Adipocyte (in vitro differentiated cells): ENCODE results near the gene HHATL.

ENCODE experiments used
- DNase-seq: peaks from one replicate; pipeline ENCODE4 v3.0.0-alpha.2; 2015; ENCODE audit warnings: low read depth
- H3K27me3 ChIP-seq: replicated peaks from 2 replicates; pipeline ENCODE4 v1.7.0; 2013; ENCODE audit warnings: mild to moderate bottlenecking, low read length, moderate library complexity; ENCODE audit not compliant: control insufficient read depth, insufficient read depth
- H3K36me3 ChIP-seq: 2 replicates; pipeline ENCODE4 v1.7.0; 2013; ENCODE audit warnings: low read length, mild to moderate bottlenecking, moderate library complexity; ENCODE audit not compliant: control insufficient read depth, insufficient read depth, severe bottlenecking
- H3K4me1 ChIP-seq: 2 replicates; pipeline ENCODE4 v1.7.0; 2013; ENCODE audit warnings: mild to moderate bottlenecking, low read length, moderate library complexity; ENCODE audit not compliant: control insufficient read depth, insufficient read depth
- H3K4me3 ChIP-seq: 2 replicates; pipeline ENCODE4 v1.7.0; 2013; ENCODE audit warnings: mild to moderate bottlenecking, low read length, moderate library complexity
- H3K9ac ChIP-seq: 2 replicates; pipeline ENCODE4 v1.7.0; 2013; ENCODE audit warnings: mild to moderate bottlenecking, low read length, moderate library complexity
- H3K9me3 ChIP-seq: 2 replicates; pipeline ENCODE4 v1.7.0; 2013; ENCODE audit warnings: mild to moderate bottlenecking, low read length, moderate library complexity; ENCODE audit not compliant: control insufficient read depth

Gene HHATL

GRCh38 chr3:42710323-42711021, 7.9 kb upstream of the HHATL start:
- Histone ChIP-seq H3K36me3 (no peaks in the 10 kb centered on the region), H3K9me3 (no peaks in the 10 kb centered on the region), H3K4me3 (no peak overlapping the region), H3K9ac (no peak overlapping the region), H3K27me3 (peaks cover 46% of the 10 kb centered on the region), H3K4me1 (no peaks in the 10 kb centered on the region)
- no peak for DNase-seq

- no peak overlapping the region for H3K4me3 ChIP-seq
- no peaks in the 10 kb centered on the region for H3K9me3 ChIP-seq
- H3K36me3 ChIP-seq = no peaks in the 10 kb centered on the region
- H3K27me3 ChIP-seq = peaks cover 46% of the 10 kb centered on the region
- H3K4me1 ChIP-seq = no peaks in the 10 kb centered on the region
- H3K9ac ChIP-seq = no peak overlapping the region
- DNase-seq = no peak
These were observed 7.0 kb upstream of the HHATL start for GRCh38 chr3:42709621-42710020.

- Histone ChIP-seq H3K9me3 (no peaks in the 10 kb centered on the region), H3K4me1 (no peaks in the 10 kb centered on the region), H3K4me3 (no peak overlapping the region), H3K27me3 (peaks cover 42% of the 10 kb centered on the region), H3K36me3 (no peaks in the 10 kb centered on the region), H3K9ac (no peak overlapping the region)
- no peak for DNase-seq
These were observed 6.1 kb upstream of the HHATL start for GRCh38 chr3:42708611-42709151.

GRCh38 chr3:42707620-42708355, 5.2 kb upstream of the HHATL start:
- no peak for DNase-seq
- Histone ChIP-seq H3K4me3 (no peak overlapping the region), H3K9ac (no peak overlapping the region)

GRCh38 chr3:42706721-42707619, 4.4 kb upstream of the HHATL start:
- DNase-seq = no peak
- no peaks in the 10 kb centered on the region for H3K36me3 ChIP-seq
- no peak overlapping the region for H3K4me3 ChIP-seq
- H3K9ac ChIP-seq = no peak overlapping the region
- H3K4me1 ChIP-seq = no peaks in the 10 kb centered on the region
- H3K27me3 ChIP-seq = peaks cover 44% of the 10 kb centered on the region
- no peaks in the 10 kb centered on the region for H3K9me3 ChIP-seq

More at GRCh38 chr3:42707620-42708355, 5.2 kb upstream of the HHATL start:
- Histone ChIP-seq H3K27me3 (peaks cover 46% of the 10 kb centered on the region), H3K4me1 (no peaks in the 10 kb centered on the region), H3K36me3 (no peaks in the 10 kb centered on the region), H3K9me3 (no peaks in the 10 kb centered on the region)

- H3K9me3 ChIP-seq = no peaks in the 10 kb centered on the region
- no peak for DNase-seq
- H3K36me3 ChIP-seq = no peaks in the 10 kb centered on the region
- no peak overlapping the region for H3K9ac ChIP-seq
- no peak overlapping the region for H3K4me3 ChIP-seq
- peaks cover 37% of the 10 kb centered on the region for H3K27me3 ChIP-seq
- H3K4me1 ChIP-seq = no peaks in the 10 kb centered on the region
These were observed 3.5 kb upstream of the HHATL start for GRCh38 chr3:42705962-42706585.

- Histone ChIP-seq H3K4me1 (no peaks in the 10 kb centered on the region), H3K4me3 (no peak overlapping the region), H3K36me3 (no peaks in the 10 kb centered on the region), H3K27me3 (peaks cover 37% of the 10 kb centered on the region), H3K9ac (no peak overlapping the region), H3K9me3 (no peaks in the 10 kb centered on the region)
- DNase-seq = no peak
These were observed 2.6 kb upstream of the HHATL start for GRCh38 chr3:42705058-42705767.

GRCh38 chr3:42704136-42704841, 1.7 kb upstream of the HHATL start:
- Histone ChIP-seq H3K9me3 (no peaks in the 10 kb centered on the region), H3K4me1 (no peaks in the 10 kb centered on the region), H3K27me3 (peaks cover 40% of the 10 kb centered on the region), H3K36me3 (no peaks in the 10 kb centered on the region), H3K9ac (no peak overlapping the region), H3K4me3 (no peak overlapping the region)
- no peak for DNase-seq

- Histone ChIP-seq H3K4me1 (no peaks in the 10 kb centered on the region), H3K36me3 (no peaks in the 10 kb centered on the region), H3K27me3 (peaks cover 40% of the 10 kb centered on the region), H3K4me3 (no peak overlapping the region), H3K9ac (no peak overlapping the region), H3K9me3 (no peaks in the 10 kb centered on the region)
- DNase-seq = no peak
These were observed 1.1 kb upstream of the HHATL start for GRCh38 chr3:42703695-42704025.
